ENCODE data around the gene CDK3.

Gene CDK3

DNA sequence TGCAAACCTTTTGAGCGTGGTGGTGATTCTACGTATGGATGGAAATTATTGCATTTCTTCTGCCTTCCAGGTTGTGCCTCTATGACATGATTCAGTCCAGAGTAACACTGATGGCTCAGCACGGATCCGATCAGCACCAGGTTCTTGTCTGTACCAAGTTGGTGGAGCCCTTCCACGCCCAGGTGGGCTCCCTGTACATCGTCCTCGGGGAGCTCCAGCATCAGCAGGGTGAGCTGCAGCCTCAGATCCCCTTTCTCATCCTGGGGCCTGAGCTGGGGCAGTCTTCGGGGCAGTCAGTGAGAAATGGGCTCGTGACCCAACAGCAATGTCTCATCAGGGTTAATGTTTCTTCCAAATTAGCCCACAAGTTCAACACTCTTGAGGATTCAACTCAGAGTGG lies 9.3 kb upstream of the CDK3 start:
- no peak for DNase-seq (ENCODE audit: low spot score)

DNA sequence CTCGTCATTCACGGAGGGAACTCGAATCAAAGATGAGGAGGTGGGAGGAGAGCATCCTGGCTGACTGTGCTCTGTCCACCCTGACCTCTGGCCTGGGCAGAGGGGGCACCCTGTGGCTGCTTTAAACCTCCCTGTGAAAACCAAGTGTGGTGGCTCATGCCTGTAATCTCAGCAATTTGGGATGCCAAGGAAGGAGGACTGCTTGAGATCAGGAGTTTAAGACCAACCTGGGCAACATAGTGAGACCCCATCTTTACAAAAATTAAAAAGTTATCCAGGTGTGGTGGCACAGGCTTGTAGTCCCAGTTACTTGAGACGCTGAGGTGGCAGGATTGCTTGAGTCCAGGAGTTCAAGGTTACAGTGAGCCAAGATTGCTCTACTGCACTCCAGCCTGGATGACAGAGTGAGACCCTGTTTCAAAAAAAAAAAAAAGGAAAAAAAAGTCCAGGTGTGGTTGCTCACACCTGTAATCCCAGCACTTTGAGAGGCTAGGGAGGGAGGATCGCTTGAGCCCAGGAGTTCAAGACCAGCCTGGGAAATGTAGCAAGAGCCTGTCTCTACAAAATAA lies 5.8 kb upstream of the CDK3 start:
- DNase-seq (ENCODE audit: low spot score) = no peak

DNA sequence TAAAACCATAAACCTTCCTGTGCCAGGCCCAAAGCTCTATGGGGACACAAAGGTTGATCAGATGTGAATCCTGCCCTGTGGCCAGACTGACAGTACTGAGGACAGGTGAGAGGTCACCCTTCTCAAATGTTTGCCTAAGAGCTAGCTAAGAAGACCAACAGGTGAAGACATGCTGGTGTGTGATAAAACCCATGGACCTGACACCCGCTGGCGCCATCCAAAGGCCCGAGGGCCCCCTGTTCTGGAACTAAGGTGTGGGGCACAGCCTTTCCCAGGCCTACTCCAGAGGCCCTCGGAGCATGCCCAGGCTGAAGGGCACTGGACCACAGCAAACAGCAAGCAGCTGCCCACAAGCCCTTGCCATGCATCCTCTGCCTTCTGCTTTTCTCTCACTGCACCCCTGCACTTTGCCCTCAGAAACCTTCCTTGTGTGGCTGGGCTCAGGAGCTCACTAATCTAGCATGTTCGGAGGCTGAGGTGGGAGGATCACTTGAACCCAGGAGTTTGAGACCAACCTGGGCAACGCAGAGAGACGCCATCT lies 5.2 kb upstream of the CDK3 start:
- no peak for DNase-seq (ENCODE audit: low spot score)

DNA sequence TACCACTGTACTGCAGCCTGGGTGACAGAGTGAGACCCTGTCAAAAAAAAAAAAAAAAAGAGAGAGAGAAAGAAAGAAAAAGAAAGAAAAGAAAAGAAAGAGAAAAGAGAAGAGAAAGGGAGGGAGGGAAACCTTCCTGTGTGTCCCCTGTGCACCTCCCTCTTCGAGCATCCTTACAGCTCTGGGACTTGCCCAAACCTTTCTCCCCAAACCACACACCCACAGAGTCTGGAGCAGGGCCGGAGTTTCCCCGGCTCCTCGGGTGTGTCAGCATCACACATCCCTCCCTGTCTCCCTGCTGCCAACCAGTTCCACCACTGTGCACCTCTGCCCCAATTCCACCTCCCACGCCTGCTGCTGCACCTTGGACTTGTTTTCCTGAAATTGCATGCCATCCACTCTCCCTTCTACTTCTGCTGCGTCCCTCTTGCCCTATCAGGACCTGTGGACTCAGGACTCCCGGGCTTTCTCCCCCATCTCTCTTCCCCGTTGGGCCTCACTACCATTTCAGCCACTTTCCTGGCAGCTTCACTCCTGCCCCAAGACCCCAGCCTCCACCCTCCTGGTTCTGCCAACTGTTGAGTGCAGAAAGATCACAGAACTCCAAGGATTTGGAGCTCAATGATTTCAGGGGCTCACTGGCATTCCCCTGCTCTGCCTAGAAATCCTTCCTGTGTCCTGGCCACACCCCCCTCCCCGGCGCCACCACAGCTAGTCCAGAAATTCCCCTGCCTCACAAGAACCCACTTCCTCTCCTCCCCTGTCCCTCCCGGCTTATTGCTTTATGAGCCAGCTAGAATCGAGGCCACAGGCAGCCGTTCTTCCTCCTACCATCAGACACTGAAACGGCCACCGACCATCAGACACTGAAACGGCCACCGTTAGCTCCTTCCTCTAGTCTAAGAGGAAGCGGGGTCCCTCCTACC lies 3.7 kb upstream of the CDK3 start:
- DNase-seq (ENCODE audit: low spot score) = peak; percentile 87

DNA sequence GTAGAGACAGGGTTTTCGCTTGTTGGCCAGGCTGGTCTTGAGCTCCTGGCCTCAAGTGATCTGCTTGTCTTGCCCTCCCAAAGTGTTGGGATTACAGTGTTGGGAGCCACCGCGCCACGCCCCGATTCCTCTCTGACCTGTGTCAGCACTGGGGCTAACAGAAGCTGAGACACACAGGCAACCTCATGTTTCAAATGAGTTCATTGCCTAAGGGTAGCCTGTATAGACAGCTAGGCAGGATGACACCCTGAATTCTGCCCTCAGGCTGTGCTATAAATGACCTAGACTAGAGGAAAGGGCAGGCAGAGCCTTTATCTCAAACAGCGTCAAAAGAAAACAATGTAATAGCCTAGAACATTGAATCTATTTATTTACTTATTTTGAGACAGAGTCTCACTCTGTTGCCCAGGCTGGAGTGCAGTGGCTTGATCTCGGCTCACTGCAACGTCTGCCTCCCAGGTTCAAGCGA lies 2.3 kb upstream of the CDK3 start:
- DNase-seq (ENCODE audit: low spot score) = no peak

DNA sequence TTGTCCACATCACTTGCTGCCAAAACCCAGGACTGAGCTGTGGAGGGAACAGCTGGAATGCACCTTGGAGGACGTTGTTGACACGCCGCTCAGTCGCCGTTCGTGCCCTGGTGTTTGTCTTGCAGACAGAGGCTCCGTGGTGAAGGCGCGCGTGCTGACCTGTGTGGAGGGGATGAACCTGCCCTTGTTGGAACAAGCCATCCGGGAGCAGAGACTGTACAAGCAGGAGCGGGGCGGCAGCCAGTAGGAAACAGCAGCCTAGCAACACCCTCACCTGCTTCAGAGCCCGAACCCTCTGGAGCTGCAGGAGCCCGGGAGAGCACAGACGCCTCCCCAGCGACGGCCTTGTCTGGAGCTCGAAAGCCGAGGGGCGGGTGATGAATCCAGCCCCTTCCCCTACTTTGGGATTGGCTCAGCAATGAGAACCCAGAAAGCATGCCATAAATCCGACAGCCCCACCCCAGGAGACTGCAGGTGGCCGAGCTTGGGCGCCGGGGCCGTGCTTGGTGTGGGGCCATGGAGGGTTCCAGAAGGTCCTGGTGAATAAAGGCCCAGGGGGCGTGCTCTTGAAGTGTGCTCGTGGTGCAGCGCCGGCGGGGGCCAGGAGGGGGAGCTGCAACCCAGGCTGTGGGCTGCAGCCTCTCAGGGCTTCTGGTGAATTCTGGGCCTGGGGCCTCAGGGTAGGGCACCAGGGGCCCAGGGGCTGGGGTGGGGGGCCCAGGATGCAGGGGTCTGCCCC lies 470 bp upstream of the CDK3 start:
- DNase-seq (ENCODE audit: low spot score) = peak; percentile 76

DNA sequence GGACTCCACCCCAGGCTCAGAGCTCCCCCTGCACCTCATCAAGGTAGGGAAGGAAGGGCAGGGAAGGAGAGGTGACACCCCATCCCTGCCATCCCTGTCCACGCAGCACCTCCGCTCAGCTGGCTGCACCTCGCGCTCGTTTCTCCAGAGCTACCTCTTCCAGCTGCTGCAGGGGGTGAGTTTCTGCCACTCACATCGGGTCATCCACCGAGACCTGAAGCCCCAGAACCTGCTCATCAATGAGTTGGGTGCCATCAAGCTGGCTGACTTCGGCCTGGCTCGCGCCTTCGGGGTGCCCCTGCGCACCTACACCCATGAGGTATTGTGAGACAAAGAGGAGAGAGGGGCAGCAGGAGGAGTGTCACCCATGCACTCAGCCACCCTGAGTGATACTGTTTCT lies 1.4 kb downstream of the CDK3 start:
- no peak for DNase-seq (ENCODE audit: low spot score)

DNA sequence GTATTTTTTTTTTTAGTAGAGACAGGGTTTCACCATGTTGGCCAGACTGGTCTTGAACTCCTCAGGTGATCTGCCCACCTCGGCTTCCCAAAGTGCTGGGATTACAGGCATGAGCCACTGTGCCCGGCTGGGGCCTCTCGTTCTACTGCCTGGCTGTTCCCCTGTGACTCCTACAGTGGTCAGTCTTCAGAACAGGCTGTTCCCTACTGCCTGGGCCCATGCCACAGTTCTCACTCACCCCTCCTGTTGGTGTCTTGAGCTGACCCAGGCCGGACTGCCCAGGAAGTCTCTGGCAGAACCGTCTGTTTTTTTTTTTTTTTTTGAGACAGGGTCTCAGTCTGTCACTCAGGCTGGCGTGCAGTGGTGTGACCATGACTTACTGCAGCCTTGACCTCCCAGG lies 3.3 kb downstream of the CDK3 start:
- DNase-seq (ENCODE audit: low spot score) = no peak

- no peak for DNase-seq (ENCODE audit: low spot score)
Observed at GRCh38 chr17:76004750-76005262, 4.2 kb downstream of the CDK3 start.

- peak; percentile 87 for DNase-seq (ENCODE audit: low spot score)
Observed at GRCh38 chr17:76005263-76006149, 4.9 kb downstream of the CDK3 start.

- DNase-seq (ENCODE audit: low spot score) = no peak
Observed at GRCh38 chr17:76007131-76007849, 6.6 kb downstream of the CDK3 start.

GRCh38 chr17:76007850-76008165 lies 7.2 kb downstream of the CDK3 start:
- no peak for DNase-seq (ENCODE audit: low spot score)

DNA sequence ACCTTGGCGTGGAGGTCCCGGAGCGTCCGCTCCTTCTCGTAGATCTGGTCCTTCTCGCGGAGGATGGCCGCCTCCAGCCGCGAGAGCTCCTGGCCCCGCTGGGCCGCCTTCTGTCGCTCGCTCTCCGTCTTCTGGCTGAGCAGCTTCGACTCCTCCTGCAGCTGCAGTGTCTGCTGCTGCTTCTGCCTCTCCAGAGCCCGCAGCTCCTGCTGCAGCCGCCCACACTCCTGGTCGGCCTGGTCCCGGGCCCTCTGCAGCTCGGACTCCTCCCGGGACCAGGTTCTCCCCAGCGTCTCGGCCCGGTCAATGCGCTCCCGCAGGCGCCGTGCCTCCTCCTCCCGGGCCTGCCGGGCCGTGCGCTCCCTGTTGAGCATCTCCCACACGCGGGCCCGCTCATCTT lies 7.6 kb downstream of the CDK3 start:
- no peak for DNase-seq (ENCODE audit: low spot score)

DNA sequence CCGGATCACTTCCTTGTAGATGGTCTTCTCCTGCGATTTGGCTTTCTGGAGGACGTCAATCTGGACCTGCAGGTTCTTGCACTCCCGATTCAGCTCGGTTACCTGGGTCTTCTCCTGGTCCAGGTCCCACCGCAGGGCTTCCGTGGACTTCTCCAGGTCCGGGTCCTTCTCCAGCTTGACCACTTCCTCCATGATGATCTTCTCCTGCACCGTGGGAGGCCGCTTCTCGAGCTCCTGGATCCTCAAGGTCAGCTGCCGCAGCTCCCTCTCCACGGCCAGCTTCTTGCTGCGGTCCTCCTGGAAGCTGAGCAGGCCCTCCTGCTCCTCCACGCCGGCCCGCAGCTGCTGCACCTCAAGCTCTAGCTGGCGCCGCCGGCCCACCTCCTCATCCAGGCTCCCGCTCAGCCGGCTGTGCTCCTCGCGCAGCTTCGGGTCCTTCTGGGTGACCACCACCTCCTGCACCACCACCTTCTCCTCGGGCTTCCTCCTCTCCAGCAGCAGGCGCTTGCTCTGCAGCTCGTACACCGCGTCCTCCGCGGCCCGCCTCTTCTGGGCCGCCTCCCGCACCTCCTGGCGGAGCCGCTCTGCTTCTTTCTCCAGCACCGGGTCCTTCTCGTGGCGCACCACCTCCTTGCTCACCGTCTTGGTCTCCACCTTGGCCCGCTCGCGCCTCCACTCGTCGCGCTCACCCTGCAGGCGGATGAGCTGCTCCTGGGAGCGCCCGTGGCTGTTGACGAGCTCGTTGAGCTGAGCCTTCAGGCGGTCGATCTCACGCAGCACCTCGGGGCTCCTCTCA lies 8.2 kb downstream of the CDK3 start:
- DNase-seq (ENCODE audit: low spot score) = no peak

DNA sequence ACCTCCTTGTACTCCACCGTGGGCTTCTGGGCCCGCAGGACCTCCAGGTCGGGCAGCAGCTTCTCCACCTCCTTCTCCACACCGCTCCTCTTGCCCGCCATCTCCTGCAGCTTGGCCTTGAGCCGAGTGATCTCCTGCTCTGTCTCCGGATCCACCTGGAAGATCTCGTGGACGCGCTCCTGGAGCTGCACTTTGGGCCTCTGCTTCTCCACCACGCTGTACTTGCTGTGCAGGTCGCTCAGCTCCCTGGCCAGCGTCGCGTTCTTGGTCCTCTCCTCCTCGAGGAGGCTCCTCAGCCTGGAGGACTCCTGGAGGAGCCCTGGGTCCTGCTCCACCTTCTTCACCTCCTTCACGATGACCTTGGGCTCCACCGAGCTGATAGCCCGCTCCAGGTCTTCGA lies 8.8 kb downstream of the CDK3 start:
- DNase-seq (ENCODE audit: low spot score) = no peak

DNA sequence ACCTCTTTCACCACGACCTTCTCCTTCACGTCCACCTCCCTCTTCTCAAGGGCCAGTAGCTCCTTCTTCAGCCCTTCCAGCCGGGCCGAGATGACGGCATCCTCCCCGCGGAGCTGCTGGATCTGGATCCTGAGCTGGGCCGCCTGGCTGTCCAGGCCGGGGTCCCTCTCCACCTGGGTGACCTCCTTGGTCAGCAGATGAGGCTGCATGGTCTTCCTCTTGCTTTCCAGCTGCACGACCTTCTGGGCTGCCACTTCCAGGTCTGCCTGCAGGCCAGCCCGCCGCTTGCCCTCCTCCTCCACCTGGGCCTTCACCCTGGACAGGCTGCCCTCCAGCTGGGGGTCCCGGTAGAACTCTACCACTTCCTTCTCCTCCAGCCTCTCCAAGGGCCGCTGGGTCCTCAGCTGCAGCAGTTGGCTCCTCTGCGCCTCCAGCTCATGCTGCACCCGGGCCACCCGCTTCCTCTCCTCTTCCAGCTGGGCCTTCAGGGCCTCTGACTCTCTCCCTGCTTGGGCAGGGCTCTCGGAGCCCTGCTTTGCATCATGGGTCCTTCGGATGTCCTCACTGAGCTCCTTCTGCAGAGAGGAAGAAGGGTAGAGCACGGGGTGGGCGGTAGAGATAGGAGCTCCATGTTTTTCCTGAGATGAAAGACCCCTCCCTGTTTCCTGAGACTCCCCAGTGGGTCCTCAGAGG lies 9.5 kb downstream of the CDK3 start:
- DNase-seq (ENCODE audit: low spot score) = no peak

- no peak for DNase-seq (ENCODE audit: low spot score)
Observed at GRCh38 chr17:76011951-76012350, 11.3 kb downstream of the CDK3 start.

DNA sequence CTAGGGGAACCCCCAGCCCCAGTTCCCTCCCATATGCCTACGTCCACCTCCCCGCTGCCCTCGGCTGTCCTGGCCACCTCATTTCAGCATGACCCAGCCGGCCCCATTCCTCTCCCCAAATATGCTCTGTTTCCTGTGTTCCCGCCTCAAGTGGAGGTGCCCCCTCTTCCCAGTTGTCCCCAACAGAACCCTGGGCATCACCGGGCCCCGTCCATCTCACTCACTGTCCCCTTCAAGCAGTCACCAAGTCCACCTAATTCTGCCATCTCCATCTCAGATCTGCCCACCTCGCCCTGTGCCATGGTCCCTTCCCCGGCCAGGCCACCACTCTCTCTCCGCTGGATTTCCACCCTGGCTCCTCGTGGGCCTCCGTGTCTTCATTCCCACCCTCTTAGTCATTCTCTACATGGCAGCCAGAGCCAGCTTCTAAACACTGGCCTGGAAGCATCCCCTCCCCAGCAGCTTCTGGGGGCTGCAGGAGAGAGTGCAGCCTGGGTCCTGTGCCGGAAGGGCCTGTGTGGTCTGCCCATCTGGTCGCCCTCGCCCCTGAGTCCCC lies 12.8 kb downstream of the CDK3 start:
- no peak for DNase-seq (ENCODE audit: low spot score)
